ENCODE measurements around the gene PDK4.

DNA sequence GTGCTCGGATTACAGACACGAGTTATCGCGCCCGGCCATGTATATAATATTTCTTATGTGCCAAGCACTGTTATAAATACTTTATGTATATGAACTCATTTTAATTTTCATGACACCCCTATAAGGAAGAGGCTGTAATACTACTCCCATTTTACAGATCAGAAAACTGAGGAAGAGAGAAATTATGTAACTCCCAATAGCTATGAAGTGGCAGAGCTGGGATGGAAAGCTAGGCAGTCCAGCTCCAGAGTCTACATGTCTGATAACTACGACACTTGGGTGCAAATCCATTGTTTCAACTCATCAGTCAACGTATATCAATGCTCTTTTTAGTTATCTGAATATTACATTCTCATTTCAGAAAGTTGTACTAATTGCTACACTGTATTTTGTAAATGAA lies 17.0 kb downstream of the PDK4 start:
- TF ChIP-seq, protein P1, sequence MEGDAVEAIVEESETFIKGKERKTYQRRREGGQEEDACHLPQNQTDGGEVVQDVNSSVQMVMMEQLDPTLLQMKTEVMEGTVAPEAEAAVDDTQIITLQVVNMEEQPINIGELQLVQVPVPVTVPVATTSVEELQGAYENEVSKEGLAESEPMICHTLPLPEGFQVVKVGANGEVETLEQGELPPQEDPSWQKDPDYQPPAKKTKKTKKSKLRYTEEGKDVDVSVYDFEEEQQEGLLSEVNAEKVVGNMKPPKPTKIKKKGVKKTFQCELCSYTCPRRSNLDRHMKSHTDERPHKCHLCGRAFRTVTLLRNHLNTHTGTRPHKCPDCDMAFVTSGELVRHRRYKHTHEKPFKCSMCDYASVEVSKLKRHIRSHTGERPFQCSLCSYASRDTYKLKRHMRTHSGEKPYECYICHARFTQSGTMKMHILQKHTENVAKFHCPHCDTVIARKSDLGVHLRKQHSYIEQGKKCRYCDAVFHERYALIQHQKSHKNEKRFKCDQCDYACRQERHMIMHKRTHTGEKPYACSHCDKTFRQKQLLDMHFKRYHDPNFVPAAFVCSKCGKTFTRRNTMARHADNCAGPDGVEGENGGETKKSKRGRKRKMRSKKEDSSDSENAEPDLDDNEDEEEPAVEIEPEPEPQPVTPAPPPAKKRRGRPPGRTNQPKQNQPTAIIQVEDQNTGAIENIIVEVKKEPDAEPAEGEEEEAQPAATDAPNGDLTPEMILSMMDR (conservative IDR thresholded peaks at IDR 0.05; ENCODE audit: low read depth, low read length) = no peak
- TF ChIP-seq EZH2 (IDR thresholded peaks at IDR 0.05; ENCODE audit: borderline replicate concordance, low read depth, low read length, poor library complexity, severe bottlenecking) = no peak

Measured in A673 (cell line).